Heart right ventricle (tissue), 16 donors: Measurements from ENCODE around the gene INPP5D. TPM values are rescaled to one million over a fixed set of nuclear protein-coding genes. Genes with fewer than 3 reads are reported as not detected.

Experiments
- ATAC-seq, 8 donors: fragments of 200-7000 bp; cut with Tn5 transposase; one replicate each; pipeline ENCODE4 v1.9.1; 2020; ENCODE audit warnings: mild to moderate bottlenecking in 8 of 8, moderate library complexity in 8 of 8, moderate number of reproducible peaks in 1 of 8
- DNase-seq, 2 donors: peaks; one replicate each; pipeline ENCODE4 v3.0.0-alpha.2; 2020
- H3K27ac ChIP-seq, 10 donors: fragments of 200-600 bp; sonication (generic) in 2 of 10; one replicate each; pipeline versions ENCODE4 v1.5.0 to v1.8.0; 2020 to 2022; ENCODE audit warnings: mild to moderate bottlenecking in 3 of 10
- H3K27me3 ChIP-seq, 7 donors: fragments of 200-600 bp; one replicate each; pipeline ENCODE4 v1.8.0; 2021 to 2022; ENCODE audit warnings: mild to moderate bottlenecking in 2 of 7
- H3K36me3 ChIP-seq, 9 donors: fragments of 200-600 bp; sonication (generic) in 1 of 9; one replicate each; pipeline versions ENCODE4 v1.5.0 to v1.8.0; 2020 to 2022; ENCODE audit warnings: mild to moderate bottlenecking in 2 of 9
- H3K4me1 ChIP-seq, 9 donors: fragments of 200-600 bp; sonication (generic) in 1 of 9; one replicate each; pipeline versions ENCODE4 v1.5.0 to v1.8.0; 2020 to 2022; ENCODE audit warnings: mild to moderate bottlenecking in 4 of 9
- H3K4me3 ChIP-seq, 10 donors: fragments of 200-600 bp; sonication (generic) in 2 of 10; one replicate each; pipeline versions ENCODE4 v1.5.0 to v1.8.0; 2020 to 2022; ENCODE audit warnings: mild to moderate bottlenecking in 7 of 10, moderate library complexity in 2 of 10
- H3K9me3 ChIP-seq, 11 donors: fragments of 200-600 bp in 10 of 11; sonication (generic) in 2 of 11; one replicate each; pipeline versions ENCODE4 v1.5.0 to v1.8.0; 2013 to 2022; ENCODE audit warnings: mild to moderate bottlenecking in 2 of 11, control low read depth in 1 of 11, moderate library complexity in 1 of 11
- CTCF ChIP-seq, 9 donors: fragments of 200-600 bp; sonication (generic) in 2 of 9; IDR thresholded peaks; one replicate each; pipeline versions ENCODE4 v1.5.0 to v1.8.0; 2021 to 2022; ENCODE audit warnings: antibody characterized with exemption in 9 of 9, mild to moderate bottlenecking in 5 of 9, moderate library complexity in 1 of 9
- WGBS, 2 donors: extraction: QIAGEN DNeasy Blood & Tissue Kit; methylation state at CpG; one replicate each; pipeline ENCODE4 v1.1.7; 2013; ENCODE audit warnings: inconsistent platforms in 1 of 2; 5-methylcytosine and 5-hydroxymethylcytosine counted together
- intact Hi-C, 10 donors: fragments of 100-400 bp; cut with DNase I; formaldehyde crosslinking; loops; one replicate each; pipeline versions ENCODE4 v1.11.1 to v1.14.2; 2022
- polyA plus RNA-seq, 2 donors: library from polyadenylated mRNA; stranded (reverse); fragments of 200-250 nt; gene quantifications; one replicate each; pipeline ENCODE4 v1.2.3, GENCODE V29; 2013
- total RNA-seq, 10 donors: library from RNA; stranded (reverse); fragmentation: NEBNext Ultra II Directional in 3 of 10; extraction: Animal tissue kit (Norgen Biotek cat#: 25700) in 3 of 10; gene quantifications; one replicate each; pipeline versions ENCODE4 v1.2.1 to v1.2.4, GENCODE V29; 2021 to 2023
- donor health status: Arrhythmogenic right ventricular cardiomyopathy.
- donor health status: ischemic (EF 13 %, LVEDD 7.1; RV severe dilation, severe dysfunction).
- donor health status: healthy with polysubstance abuse.
- donor health status: DM: no; HTN: yes; CAD: no.
- donor health status: DM: no; HTN: no; CAD: no.
- donor health status: ischemic (EF 25% LVEDD 6.9; RV normal size, moderate dysfunction).
- donor health status: ischemic (EF 25% LVEDD 5.7; RV mildly dilated, moderate dysfunction).
- donor health status: healthy.
- donor health status: DM: yes; HTN: yes; CAD: no.
- donor health status: Ischemic cardiomyopathy.
- donor health status: ischemic (EF 35%, LVEDD 5.7; RV mildly dilated, moderate dysfunction).
- donor health status: nonischemic (EF 11% LVEDD 7.7; RV severe dilation, severe dysfunction).
- donor health status: DM: yes; HTN: yes; CAD: no.
- donor health status: PGD.
- donor health status: ischemic (EF 29% LVEDD 5.4; RV normal size, mild dysfunction).
- donor health status: nonischemic (EF 23%, LVEDD 6.1; RV moderate dilation, normal function).

INPP5D gene
- total and polyA plus RNA-seq, 12 donors = 2.9 to 17.2 (median 5.7) TPM

DNA sequence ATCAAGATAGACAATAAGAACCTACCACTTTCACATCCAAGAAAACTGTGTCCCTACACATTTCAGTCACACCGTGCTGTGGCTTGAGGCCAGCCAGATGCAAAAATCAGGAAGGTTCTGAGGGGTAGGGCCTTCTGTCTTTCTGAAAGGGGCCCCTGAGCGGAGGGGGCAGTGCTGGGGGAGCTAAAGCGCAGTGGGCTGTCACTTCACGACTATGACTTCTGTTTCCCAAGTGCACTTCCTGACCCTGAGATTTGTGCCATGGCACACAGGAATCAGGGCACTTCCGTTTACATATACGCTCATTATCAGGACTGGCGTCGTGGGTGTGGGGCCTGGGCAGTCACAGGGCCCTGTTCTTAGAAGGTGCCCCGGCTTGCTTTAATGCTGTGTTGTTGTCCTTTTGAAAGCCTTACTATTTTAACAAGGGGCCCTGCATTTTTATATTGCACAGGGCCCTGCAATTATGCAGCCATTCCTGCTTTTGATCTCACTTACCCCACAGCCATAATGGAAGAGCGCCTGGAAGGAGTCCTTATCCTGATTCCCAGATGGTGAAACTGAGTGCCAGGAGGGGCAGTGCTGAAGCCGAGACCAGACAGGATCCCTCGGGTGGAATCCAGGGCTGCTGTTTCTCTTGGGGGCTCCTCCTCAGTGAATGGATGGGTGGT lies 47.7 kb upstream of the INPP5D start:
- Histone ChIP-seq H3K4me3 (no peak overlapping the region), H3K27ac (no peak overlapping the region), H3K9me3 (peaks cover 0 to 6% (median 0%) of the 10 kb centered on the region in 11 donors), H3K27me3 (peaks cover 0 to 7% (median 0%) of the 10 kb centered on the region in 7 donors), H3K4me1 (no peaks in the 10 kb centered on the region), H3K36me3 (no peaks in the 10 kb centered on the region)
- intact Hi-C loops = loop anchor here in 1 of 10 donors (5.0 kb wide), 1 partner anchor 125 kb away; no protein-coding TSS in a partner anchor
- 59 to 71% methylated on average over 12 of the region's 12 CpGs for WGBS, 2 donors
- ATAC-seq = no peak
- no peak for TF ChIP-seq CTCF (IDR thresholded peaks at IDR 0.05)
- no peak for DNase-seq

GRCh38 chr2:233013027-233013461 lies 47.1 kb upstream of the INPP5D start, which contains the start of gene NGEF:
Gene NGEF, minus strand, starts transcription at chr2:233013256. Its CDS starts 38,366 bp downstream, at chr2:232974890.
- no peak for TF ChIP-seq CTCF (IDR thresholded peaks at IDR 0.05)
- H3K36me3 ChIP-seq = no peaks in the 10 kb centered on the region
- 89 to 93% methylated on average over 12 of the region's 12 CpGs for WGBS, 2 donors
- peaks cover 0 to 12% (median 2%) of the 10 kb centered on the region in 11 donors for H3K9me3 ChIP-seq
- no peaks in the 10 kb centered on the region for H3K4me1 ChIP-seq
- no peak within 1 kb of the TSS for H3K27ac ChIP-seq
- intact Hi-C loops = loop anchor here in 1 of 10 donors (5.0 kb wide), 1 partner anchor 124 kb away; no protein-coding TSS in a partner anchor
- no peak within 1 kb of the TSS for H3K4me3 ChIP-seq
- DNase-seq (no peak), ATAC-seq (peak in 1 of 8 donors; percentile 25)
- peaks cover 0 to 7% (median 0%) of the 10 kb centered on the region in 7 donors for H3K27me3 ChIP-seq

GRCh38 chr2:233013650-233014049 lies 46.5 kb upstream of the INPP5D start:
- DNase-seq = no peak
- no peaks in the 10 kb centered on the region for H3K4me1 ChIP-seq
- no peaks in the 10 kb centered on the region for H3K36me3 ChIP-seq
- ATAC-seq = no peak
- peaks cover 0 to 7% (median 0%) of the 10 kb centered on the region in 7 donors for H3K27me3 ChIP-seq
- H3K4me3 ChIP-seq = no peak overlapping the region
- intact Hi-C loops = loop anchor here in 1 of 10 donors (5.0 kb wide), 1 partner anchor 124 kb away; no protein-coding TSS in a partner anchor
- TF ChIP-seq CTCF (IDR thresholded peaks at IDR 0.05) = no peak
- H3K9me3 ChIP-seq = peaks cover 0 to 16% (median 3%) of the 10 kb centered on the region in 11 donors
- 92 to 97% methylated on average over 1 of the region's 1 CpG for WGBS, 2 donors
- no peak overlapping the region for H3K27ac ChIP-seq

DNA sequence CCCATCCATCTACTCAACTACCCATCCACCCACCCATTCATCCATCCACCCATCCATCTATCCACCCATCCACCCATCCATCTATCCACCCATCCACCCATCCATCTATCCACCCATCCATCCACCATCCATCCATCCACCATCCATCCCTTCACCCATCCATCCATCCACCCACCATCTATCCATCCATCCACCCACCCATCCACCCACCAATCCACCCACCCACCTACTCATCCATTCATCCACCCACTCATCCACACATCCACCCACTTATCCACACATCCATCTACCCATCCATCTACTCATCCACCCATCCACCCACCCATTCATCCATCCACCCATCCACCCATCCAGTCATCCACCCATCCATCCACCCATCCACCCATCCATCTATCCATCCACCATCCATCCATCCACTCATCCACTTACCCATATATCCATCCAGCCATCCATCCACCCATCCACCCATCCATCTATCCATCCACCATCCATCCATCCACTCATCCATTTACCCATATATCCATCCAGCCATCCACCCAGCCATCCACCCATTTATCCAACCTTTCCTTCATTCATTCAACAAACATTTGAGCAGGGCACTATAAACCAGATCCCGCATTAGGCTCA lies 45.0 kb upstream of the INPP5D start:
- Histone ChIP-seq H3K9me3 (peaks cover 0 to 16% (median 3%) of the 10 kb centered on the region in 11 donors), H3K27me3 (peaks cover 0 to 7% (median 0%) of the 10 kb centered on the region in 7 donors), H3K4me3 (no peak overlapping the region), H3K4me1 (no peaks in the 10 kb centered on the region), H3K36me3 (no peaks in the 10 kb centered on the region), H3K27ac (no peak overlapping the region)
- intact Hi-C loops = no loop called here
- ATAC-seq (no peak), DNase-seq (no peak)
- 91 to 100% methylated on average over 1 of the region's 1 CpG for WGBS, 2 donors
- TF ChIP-seq CTCF (IDR thresholded peaks at IDR 0.05) = no peak
